ENCODE data around the gene CIAO3.
A peak's percentile ranks its signal among the peaks of the same experiment; 100 is the strongest.

The CIAO3 gene

GRCh38 chr16:740764-741505 lies at the start of gene CIAO3:
TSS of gene CIAO3 (minus strand) at chr16:740997. CDS start at chr16:740985, 12 bp downstream.
- DNase-seq, result peak; percentile 96
- in situ Hi-C loops (cut with HindIII; ENCODE audit: low pct_ligation_motif_present, low pct_unique_long_range_greater_than_20kb, low sequenced_read_pairs), result no loop called here

- in situ Hi-C loops (cut with HindIII; ENCODE audit: low pct_ligation_motif_present, low pct_unique_long_range_greater_than_20kb, low sequenced_read_pairs), result no loop called here
- DNase-seq, result no peak
Observed at GRCh38 chr16:790086-790485, 49.3 kb upstream of the CIAO3 start.

- DNase-seq, result no peak
- in situ Hi-C loops (cut with HindIII; ENCODE audit: low pct_ligation_motif_present, low pct_unique_long_range_greater_than_20kb, low sequenced_read_pairs), result no loop called here
Observed at GRCh38 chr16:789191-789850, 48.5 kb upstream of the CIAO3 start.

- peak; percentile 93 for DNase-seq
- in situ Hi-C loops (cut with HindIII; ENCODE audit: low pct_ligation_motif_present, low pct_unique_long_range_greater_than_20kb, low sequenced_read_pairs), result no loop called here
Observed at GRCh38 chr16:788399-789126, 47.8 kb upstream of the CIAO3 start, which contains the start of gene CHTF18. TSS of gene CHTF18 (plus strand) at chr16:788620. CDS start at chr16:788685, 65 bp downstream.

- in situ Hi-C loops (cut with HindIII; ENCODE audit: low pct_ligation_motif_present, low pct_unique_long_range_greater_than_20kb, low sequenced_read_pairs), result no loop called here
- no peak for DNase-seq
Observed at GRCh38 chr16:787978-788398, 47.2 kb upstream of the CIAO3 start, which contains the start of gene RPUSD1. TSS of gene RPUSD1 (minus strand) at chr16:788381. CDS start at chr16:787737, 644 bp downstream.

- DNase-seq, result no peak
- in situ Hi-C loops (cut with HindIII; ENCODE audit: low pct_ligation_motif_present, low pct_unique_long_range_greater_than_20kb, low sequenced_read_pairs), result no loop called here
Observed at GRCh38 chr16:787321-787966, 46.6 kb upstream of the CIAO3 start.

GRCh38 chr16:785563-786535 lies 45.1 kb upstream of the CIAO3 start:
- peak; percentile 76 for DNase-seq
- in situ Hi-C loops (cut with HindIII; ENCODE audit: low pct_ligation_motif_present, low pct_unique_long_range_greater_than_20kb, low sequenced_read_pairs), result no loop called here

- no peak for DNase-seq
- in situ Hi-C loops (cut with HindIII; ENCODE audit: low pct_ligation_motif_present, low pct_unique_long_range_greater_than_20kb, low sequenced_read_pairs), result no loop called here
Observed at GRCh38 chr16:784431-784830, 43.6 kb upstream of the CIAO3 start.

GRCh38 chr16:783404-784161 lies 42.8 kb upstream of the CIAO3 start:
- DNase-seq, result no peak
- in situ Hi-C loops (cut with HindIII; ENCODE audit: low pct_ligation_motif_present, low pct_unique_long_range_greater_than_20kb, low sequenced_read_pairs), result no loop called here

- in situ Hi-C loops (cut with HindIII; ENCODE audit: low pct_ligation_motif_present, low pct_unique_long_range_greater_than_20kb, low sequenced_read_pairs), result no loop called here
- DNase-seq, result no peak
Observed at GRCh38 chr16:782766-783403, 42.1 kb upstream of the CIAO3 start.

GRCh38 chr16:782258-782657 lies 41.5 kb upstream of the CIAO3 start:
- DNase-seq, result no peak
- in situ Hi-C loops (cut with HindIII; ENCODE audit: low pct_ligation_motif_present, low pct_unique_long_range_greater_than_20kb, low sequenced_read_pairs), result no loop called here

GRCh38 chr16:781346-782010 lies 40.7 kb upstream of the CIAO3 start:
- in situ Hi-C loops (cut with HindIII; ENCODE audit: low pct_ligation_motif_present, low pct_unique_long_range_greater_than_20kb, low sequenced_read_pairs), result no loop called here
- DNase-seq, result no peak

GRCh38 chr16:780296-780695 lies 39.5 kb upstream of the CIAO3 start:
- in situ Hi-C loops (cut with HindIII; ENCODE audit: low pct_ligation_motif_present, low pct_unique_long_range_greater_than_20kb, low sequenced_read_pairs), result no loop called here
- DNase-seq, result no peak

GRCh38 chr16:779561-779960 lies 38.8 kb upstream of the CIAO3 start:
- in situ Hi-C loops (cut with HindIII; ENCODE audit: low pct_ligation_motif_present, low pct_unique_long_range_greater_than_20kb, low sequenced_read_pairs), result no loop called here
- no peak for DNase-seq

- in situ Hi-C loops (cut with HindIII; ENCODE audit: low pct_ligation_motif_present, low pct_unique_long_range_greater_than_20kb, low sequenced_read_pairs), result no loop called here
- DNase-seq, result no peak
Observed at GRCh38 chr16:778909-779527, 38.2 kb upstream of the CIAO3 start.

- in situ Hi-C loops (cut with HindIII; ENCODE audit: low pct_ligation_motif_present, low pct_unique_long_range_greater_than_20kb, low sequenced_read_pairs), result no loop called here
- DNase-seq, result no peak
Observed at GRCh38 chr16:778447-778846, 37.6 kb upstream of the CIAO3 start.
